Bronchial epithelial cell (primary cell): Measurements from ENCODE around the gene PLCD3. TPM values are rescaled to one million over a fixed set of nuclear protein-coding genes. Genes with fewer than 3 reads are reported as not detected.

Experiments used
- DNase-seq: peaks from one replicate; pipeline ENCODE4 v3.0.0-alpha.2; 2010; ENCODE audit warnings: low read depth
- FAIRE-seq: peaks from 2 replicates; lab custom pipeline; 2011; peaks lifted over from hg19 to GRCh38; lab: Jason Lieb, UNC
- H3K27me3 ChIP-seq: 2 replicates; pipeline ENCODE4 v1.5.1; 2011; ENCODE audit warnings: low read length; ENCODE audit not compliant: control insufficient read depth, insufficient read depth
- H3K36me3 ChIP-seq: 2 replicates; pipeline ENCODE4 v1.5.1; 2011; ENCODE audit warnings: low read length; ENCODE audit not compliant: control insufficient read depth, insufficient read depth
- H3K4me3 ChIP-seq: 2 replicates; pipeline ENCODE4 v1.5.1; 2011; ENCODE audit warnings: mild to moderate bottlenecking, low read depth, low read length, control low read depth
- CTCF ChIP-seq: IDR thresholded peaks from 2 replicates; pipeline ENCODE4 v1.5.1; 2011; ENCODE audit warnings: mild to moderate bottlenecking, moderate library complexity, low read length, control low read depth, inconsistent platforms; ENCODE audit not compliant: insufficient read depth, severe bottlenecking
- total RNA-seq: library from RNA; depleted of rRNA; stranded (reverse); fragments of >200 nt; gene quantifications from 2 replicates; pipeline ENCODE4 v1.2.1, GENCODE V29; 2014

The PLCD3 gene
- total RNA-seq, 1 donor from 2014 or later = 44.0 TPM

GRCh38 chr17:45137561-45138305 lies 5.4 kb upstream of the PLCD3 start:
- DNase-seq (no peak), FAIRE-seq (no peak)
- Histone ChIP-seq H3K36me3 (no peaks in the 10 kb centered on the region), H3K27me3 (no peaks in the 10 kb centered on the region), H3K4me3 (no peak overlapping the region)
- TF ChIP-seq CTCF = no peak

- no peak for DNase-seq
- H3K4me3 ChIP-seq = no peak overlapping the region
- H3K27me3 ChIP-seq = no peaks in the 10 kb centered on the region
- TF ChIP-seq CTCF = no peak
- no peaks in the 10 kb centered on the region for H3K36me3 ChIP-seq
- no peak for FAIRE-seq
Measured at GRCh38 chr17:45136846-45137560, 4.7 kb upstream of the PLCD3 start.

- no peaks in the 10 kb centered on the region for H3K27me3 ChIP-seq
- H3K36me3 ChIP-seq = no peaks in the 10 kb centered on the region
- no peak for TF ChIP-seq CTCF
- FAIRE-seq (no peak), DNase-seq (no peak)
- H3K4me3 ChIP-seq = peak overlapping the region; percentile 44
Measured at GRCh38 chr17:45135978-45136791, 3.9 kb upstream of the PLCD3 start.

- peak; percentile 100 for TF ChIP-seq CTCF
- H3K4me3 ChIP-seq = peak within 1 kb of the TSS; percentile 44
- H3K36me3 ChIP-seq = no peaks in the 10 kb centered on the region
- DNase-seq (peak; percentile 93), FAIRE-seq (peak; percentile 50)
- H3K27me3 ChIP-seq = no peaks in the 10 kb centered on the region
Measured at GRCh38 chr17:45135192-45135977, 3.1 kb upstream of the PLCD3 start, which contains the start of gene ACBD4. Gene ACBD4 (plus strand): TSS chr17:45135687. CDS start chr17:45136145, 458 bp downstream.
